HCT116 (cell line): ENCODE results near the gene TEK. TPM values are rescaled to one million over a fixed set of nuclear protein-coding genes. Genes with fewer than 3 reads are reported as not detected.

Experiments
- ATAC-seq: fragments of 200-7000 bp; cut with Tn5 transposase; 2 replicates; pipeline ENCODE4 v1.9.1; 2020; ENCODE audit warnings: mild to moderate bottlenecking, moderate library complexity
- BruUV-seq: library from RNA; stranded (reverse); fragments of 400-500 nt; replicated peaks from 2 replicates; lab custom pipeline; 2021; lab: Mats Ljungman, UMichigan
- CTCF ChIA-PET: fragments of 300-600 bp; sonication (Branson Sonifier 250); formaldehyde crosslinking; loops from one replicate; lab custom pipeline; 2021; ENCODE audit warnings: antibody characterized with exemption; lab: Charles Lee
- POLR2A ChIA-PET: fragments of 300-600, 350-600 bp; sonication (Branson Sonifier 250); formaldehyde crosslinking; loops from one replicate; lab custom pipeline; 2021; ENCODE audit warnings: antibody characterized with exemption; lab: Charles Lee
- RAD21 ChIA-PET, 2 experiments: fragments of 300-600 bp; sonication (Branson Sonifier 250); formaldehyde crosslinking; loops; one replicate each; lab custom pipeline; 2023; ENCODE audit warnings: low total read pairs in 2 of 2; ENCODE audit not compliant: uncharacterized antibody in 2 of 2, unreplicated experiment in 2 of 2, low non-redundant PET in 1 of 2; lab: Charles Lee
- DNase-seq: peaks from one replicate; pipeline ENCODE4 v3.0.0-alpha.2; 2010; ENCODE audit warnings: low read depth, low spot score
- H2AFZ ChIP-seq: fragments of 200-600 bp; shearing (Covaris generic), sonication (generic); 2 replicates; pipeline ENCODE4 v1.6.1; 2017; ENCODE audit warnings: low read depth, mixed run types, mixed read lengths, antibody characterized with exemption, low read length; ENCODE audit not compliant: poor library complexity, severe bottlenecking
- H3K27ac ChIP-seq: 2 replicates; pipeline ENCODE4 v1.5.1; 2012; ENCODE audit warnings: low read depth, low read length
- H3K27me3 ChIP-seq: fragments of 200-600 bp; sonication (generic); 2 replicates; pipeline ENCODE4 v1.6.1; 2016; ENCODE audit warnings: mixed run types, low read length, mixed read lengths; ENCODE audit not compliant: insufficient read depth
- H3K36me3 ChIP-seq, 2 experiments: fragments of 200-500 bp in 1 of 2; fragments of 200-600 bp in 1 of 2; sonication (Bioruptor generic) in 1 of 2; sonication (generic) in 1 of 2; 2 replicates each; pipeline versions ENCODE4 v1.5.1 to v1.6.1; 2014 to 2016; ENCODE audit warnings: low read length in 2 of 2, inconsistent platforms in 1 of 2, mixed read lengths in 1 of 2, mixed run types in 1 of 2; ENCODE audit not compliant: insufficient read depth in 2 of 2, control insufficient read depth in 1 of 2
- H3K4me1 ChIP-seq, 2 experiments: fragments of 200-600 bp in 1 of 2; sonication (generic) in 1 of 2; 2 replicates each; pipeline versions ENCODE4 v1.5.1 to v1.6.1; 2012 to 2017; ENCODE audit warnings: low read length in 2 of 2, inconsistent platforms in 1 of 2, mild to moderate bottlenecking in 1 of 2, mixed read lengths in 1 of 2, mixed run types in 1 of 2, moderate library complexity in 1 of 2; ENCODE audit not compliant: insufficient read depth in 2 of 2, control insufficient read depth in 1 of 2
- H3K4me2 ChIP-seq: fragments of 200-600 bp; sonication (generic); 2 replicates; pipeline ENCODE4 v1.6.1; 2017; ENCODE audit warnings: mixed run types, low read length, mixed read lengths
- H3K4me3 ChIP-seq, 2 experiments: fragments of 200-600 bp in 1 of 2; sonication (generic) in 1 of 2; replicated peaks in 1 of 2; 2 replicates each; pipeline ENCODE4 v1.5.1; 2011 to 2016; ENCODE audit warnings: low read length in 2 of 2, control low read depth in 1 of 2, low read depth in 1 of 2, mild to moderate bottlenecking in 1 of 2, mixed read lengths in 1 of 2, mixed run types in 1 of 2
- H3K79me2 ChIP-seq: fragments of 200-600 bp; sonication (generic); 2 replicates; pipeline ENCODE4 v1.6.1; 2017; ENCODE audit warnings: mild to moderate bottlenecking, mixed run types, low read length, moderate library complexity, mixed read lengths; ENCODE audit not compliant: insufficient read depth
- H3K9ac ChIP-seq: fragments of 200-600 bp; sonication (generic); 2 replicates; pipeline ENCODE4 v1.6.1; 2016; ENCODE audit warnings: low read length, mixed read lengths
- H3K9me2 ChIP-seq: fragments of 200-600 bp; sonication (generic), shearing (Covaris generic); 2 replicates; pipeline ENCODE4 v1.6.1; 2017; ENCODE audit warnings: mixed run types, mild to moderate bottlenecking, moderate library complexity; ENCODE audit not compliant: insufficient read depth
- H3K9me3 ChIP-seq, 2 experiments: fragments of 200-500 bp in 1 of 2; fragments of 200-600 bp in 1 of 2; sonication (Bioruptor generic) in 1 of 2; sonication (generic) in 1 of 2; 2 replicates each; pipeline ENCODE4 v1.6.1; 2014 to 2017; ENCODE audit warnings: low read length in 2 of 2, mixed read lengths in 2 of 2, inconsistent platforms in 1 of 2, low read depth in 1 of 2, mild to moderate bottlenecking in 1 of 2, mixed run types in 1 of 2, moderate library complexity in 1 of 2; ENCODE audit not compliant: control insufficient read depth in 1 of 2, insufficient read depth in 1 of 2
- H4K20me1 ChIP-seq: fragments of 200-600 bp; sonication (generic), shearing (Covaris generic); 2 replicates; pipeline ENCODE4 v1.6.1; 2017; ENCODE audit warnings: mixed run types, mild to moderate bottlenecking, moderate library complexity; ENCODE audit not compliant: insufficient read depth
- CBX3 ChIP-seq: IDR thresholded peaks from 2 replicates; pipeline ENCODE4 v1.6.1; 2012; ENCODE audit warnings: low read depth
- CEBPB ChIP-seq: IDR thresholded peaks from 2 replicates; pipeline ENCODE4 v1.6.1; 2012; ENCODE audit warnings: low read depth
- EZH2 ChIP-seq: fragments of 200-600 bp; sonication (generic); IDR thresholded peaks from 2 replicates; pipeline ENCODE4 v1.6.1; 2017; ENCODE audit warnings: antibody characterized with exemption, mixed run types
- FOSL1 ChIP-seq: IDR thresholded peaks from 2 replicates; pipeline ENCODE4 v1.6.1; 2012; ENCODE audit warnings: low read depth
- JUND ChIP-seq: IDR thresholded peaks from 2 replicates; pipeline ENCODE4 v1.6.1; 2012
- POLR2AphosphoS5 ChIP-seq: IDR thresholded peaks from 2 replicates; pipeline ENCODE4 v1.6.1; 2011; ENCODE audit warnings: mild to moderate bottlenecking, low read depth, low read length, moderate library complexity
- RAD21 ChIP-seq: IDR thresholded peaks from 2 replicates; pipeline ENCODE4 v1.6.1; 2012; ENCODE audit warnings: low read depth, mild to moderate bottlenecking
- SRF ChIP-seq: IDR thresholded peaks from 2 replicates; pipeline ENCODE4 v1.6.1; 2012; ENCODE audit warnings: low read depth
- TCF7L2 ChIP-seq: IDR thresholded peaks from 2 replicates; pipeline ENCODE4 v1.7.0; 2011; ENCODE audit warnings: borderline replicate concordance, inconsistent platforms; ENCODE audit not compliant: insufficient read depth, insufficient read length; ENCODE audit errors: extremely low read depth
- YY1 ChIP-seq: IDR thresholded peaks from 2 replicates; pipeline ENCODE4 v1.6.1; 2011; ENCODE audit warnings: low read length, low read depth, moderate library complexity, mild to moderate bottlenecking; ENCODE audit not compliant: insufficient replicate concordance; ENCODE audit errors: extremely low read depth
- ZNF274 ChIP-seq: fragments of 200-500 bp; sonication (Bioruptor generic); IDR thresholded peaks from 2 replicates; pipeline ENCODE4 v1.6.1; 2014; ENCODE audit warnings: mild to moderate bottlenecking, low read depth, low read length, inconsistent platforms
- intact Hi-C: fragments of 100-400 bp; cut with micrococcal nuclease; formaldehyde crosslinking; loops from 2 replicates; pipeline ENCODE4 v1.10.0; 2022
- total RNA-seq: library from RNA; stranded (reverse); gene quantifications from one replicate; pipeline ENCODE4 v1.2.1, GENCODE V29; 2021; ENCODE audit not compliant: unreplicated experiment
- TF ChIP-seq, protein P1 (sequence below): IDR thresholded peaks from 2 replicates; pipeline ENCODE4 v1.6.1; 2012
- TF ChIP-seq, protein P2 (sequence below), 3 experiments: fragments of 200-600 bp in 1 of 3; sonication (generic) in 1 of 3; IDR thresholded peaks in 2 of 3; conservative IDR thresholded peaks in 1 of 3; 2 replicates each; pipeline ENCODE4 v1.5.1; 2012 to 2017; ENCODE audit warnings: low read depth in 2 of 3, low read length in 2 of 3, antibody characterized with exemption in 1 of 3, borderline replicate concordance in 1 of 3, control low read depth in 1 of 3, mild to moderate bottlenecking in 1 of 3, mixed read lengths in 1 of 3, mixed run types in 1 of 3, moderate library complexity in 1 of 3; ENCODE audit not compliant: insufficient read depth in 1 of 3

The TEK gene
- total RNA-seq, 1 experiment from 2014 or later: 0.15 TPM

DNA sequence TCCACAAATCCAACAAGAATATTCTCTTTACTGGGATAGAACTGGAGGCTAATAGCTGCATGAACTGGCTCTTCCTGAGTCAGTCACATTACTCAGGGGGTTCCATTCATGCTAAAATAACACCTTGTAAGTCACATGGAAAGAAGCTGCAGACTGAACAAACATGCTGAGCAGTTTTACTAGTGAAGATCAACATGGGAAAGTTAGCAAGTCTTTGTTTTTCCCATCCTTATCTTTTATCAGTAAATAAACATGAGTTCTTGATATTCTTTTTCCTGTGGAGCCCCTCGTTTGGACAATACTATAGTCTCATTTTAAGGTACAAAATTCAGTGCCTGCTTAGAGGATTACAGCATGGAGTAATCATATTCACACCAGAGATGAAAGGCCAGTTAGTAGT, 43.7 kb upstream of the TEK start:
- ChIA-PET CTCF (no interaction called here), RAD21 (no interaction called here)
- intact Hi-C loops: no loop called here

GRCh38 chr9:27073841-27074728, 34.9 kb upstream of the TEK start:
- RAD21 ChIA-PET: no interaction called here
- no peaks in the 10 kb centered on the region for H3K27me3 ChIP-seq
- H3K36me3 ChIP-seq: no peaks in the 10 kb centered on the region
- ATAC-seq (no peak), DNase-seq (no peak)
- H3K4me3 ChIP-seq: no peak overlapping the region
- POLR2A ChIA-PET: no interaction called here
- H3K9me2 ChIP-seq: no peaks in the 10 kb centered on the region
- BruUV-seq: no TSS peak
- H3K79me2 ChIP-seq: no peaks in the 10 kb centered on the region
- CTCF ChIA-PET: no interaction called here
- no peak overlapping the region for H3K4me2 ChIP-seq
- no peak overlapping the region for H3K9ac ChIP-seq
- H3K27ac ChIP-seq: no peak overlapping the region
- no peak overlapping the region for H2AFZ ChIP-seq
- H4K20me1 ChIP-seq: no peaks in the 10 kb centered on the region
- no peaks in the 10 kb centered on the region for H3K9me3 ChIP-seq
- H3K4me1 ChIP-seq: no peaks in the 10 kb centered on the region
- intact Hi-C loops: no loop called here
- TF ChIP-seq JUND (no peak), SRF (no peak), YY1 (no peak), POLR2AphosphoS5 (no peak), FOSL1 (no peak), RAD21 (no peak), ZNF274 (no peak), EZH2 (no peak), CEBPB (no peak), TCF7L2 (no peak), CBX3 (no peak)
- TF ChIP-seq, protein P1, sequence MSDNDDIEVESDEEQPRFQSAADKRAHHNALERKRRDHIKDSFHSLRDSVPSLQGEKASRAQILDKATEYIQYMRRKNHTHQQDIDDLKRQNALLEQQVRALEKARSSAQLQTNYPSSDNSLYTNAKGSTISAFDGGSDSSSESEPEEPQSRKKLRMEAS: no peak
- TF ChIP-seq, protein P2, sequence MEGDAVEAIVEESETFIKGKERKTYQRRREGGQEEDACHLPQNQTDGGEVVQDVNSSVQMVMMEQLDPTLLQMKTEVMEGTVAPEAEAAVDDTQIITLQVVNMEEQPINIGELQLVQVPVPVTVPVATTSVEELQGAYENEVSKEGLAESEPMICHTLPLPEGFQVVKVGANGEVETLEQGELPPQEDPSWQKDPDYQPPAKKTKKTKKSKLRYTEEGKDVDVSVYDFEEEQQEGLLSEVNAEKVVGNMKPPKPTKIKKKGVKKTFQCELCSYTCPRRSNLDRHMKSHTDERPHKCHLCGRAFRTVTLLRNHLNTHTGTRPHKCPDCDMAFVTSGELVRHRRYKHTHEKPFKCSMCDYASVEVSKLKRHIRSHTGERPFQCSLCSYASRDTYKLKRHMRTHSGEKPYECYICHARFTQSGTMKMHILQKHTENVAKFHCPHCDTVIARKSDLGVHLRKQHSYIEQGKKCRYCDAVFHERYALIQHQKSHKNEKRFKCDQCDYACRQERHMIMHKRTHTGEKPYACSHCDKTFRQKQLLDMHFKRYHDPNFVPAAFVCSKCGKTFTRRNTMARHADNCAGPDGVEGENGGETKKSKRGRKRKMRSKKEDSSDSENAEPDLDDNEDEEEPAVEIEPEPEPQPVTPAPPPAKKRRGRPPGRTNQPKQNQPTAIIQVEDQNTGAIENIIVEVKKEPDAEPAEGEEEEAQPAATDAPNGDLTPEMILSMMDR (IDR thresholded peaks at IDR 0.05 in 2 of 3, conservative IDR thresholded peaks at IDR 0.05 in 1 of 3; ENCODE audit: borderline replicate concordance in 1 of 3, insufficient read depth in 1 of 3, low read depth in 2 of 3, low read length in 2 of 3): no peak

More for the DNA sequence above, 43.7 kb upstream of the TEK start:
- no peak overlapping the region for H3K27ac ChIP-seq
- H3K4me1 ChIP-seq: no peaks in the 10 kb centered on the region
- no TSS peak for BruUV-seq
- H3K4me3 ChIP-seq: no peak overlapping the region
- no peak overlapping the region for H3K4me2 ChIP-seq
- no peaks in the 10 kb centered on the region for H4K20me1 ChIP-seq
- no peaks in the 10 kb centered on the region for H3K9me2 ChIP-seq
- POLR2A ChIA-PET: no interaction called here
- ATAC-seq: no peak
- H2AFZ ChIP-seq: no peak overlapping the region
- no peak for DNase-seq
- no peak overlapping the region for H3K9ac ChIP-seq
- H3K79me2 ChIP-seq: no peaks in the 10 kb centered on the region
- H3K36me3 ChIP-seq: no peaks in the 10 kb centered on the region
- TF ChIP-seq SRF: no peak
- TF ChIP-seq, protein P2 (IDR thresholded peaks at IDR 0.05 in 2 of 3, conservative IDR thresholded peaks at IDR 0.05 in 1 of 3; ENCODE audit: borderline replicate concordance in 1 of 3, insufficient read depth in 1 of 3, low read depth in 2 of 3, low read length in 2 of 3): no peak
- TF ChIP-seq, all 23 proteins: peak for 0
- Histone ChIP-seq H3K27me3 (no peaks in the 10 kb centered on the region), H3K9me3 (no peaks in the 10 kb centered on the region)
